GM10847 (cell line): ENCODE data around the gene PGA3.
"Not testable (repeated sequence)": the region's sequence is repeated elsewhere in the genome, so short reads cannot be mapped to it uniquely, and the experiment has no call there.

Experiments used
- POLR2A ChIP-seq: IDR thresholded peaks from 2 replicates; pipeline ENCODE4 v1.6.1; 2011; ENCODE audit not compliant: insufficient read length; ENCODE audit errors: extremely low read depth

The PGA3 gene

DNA sequence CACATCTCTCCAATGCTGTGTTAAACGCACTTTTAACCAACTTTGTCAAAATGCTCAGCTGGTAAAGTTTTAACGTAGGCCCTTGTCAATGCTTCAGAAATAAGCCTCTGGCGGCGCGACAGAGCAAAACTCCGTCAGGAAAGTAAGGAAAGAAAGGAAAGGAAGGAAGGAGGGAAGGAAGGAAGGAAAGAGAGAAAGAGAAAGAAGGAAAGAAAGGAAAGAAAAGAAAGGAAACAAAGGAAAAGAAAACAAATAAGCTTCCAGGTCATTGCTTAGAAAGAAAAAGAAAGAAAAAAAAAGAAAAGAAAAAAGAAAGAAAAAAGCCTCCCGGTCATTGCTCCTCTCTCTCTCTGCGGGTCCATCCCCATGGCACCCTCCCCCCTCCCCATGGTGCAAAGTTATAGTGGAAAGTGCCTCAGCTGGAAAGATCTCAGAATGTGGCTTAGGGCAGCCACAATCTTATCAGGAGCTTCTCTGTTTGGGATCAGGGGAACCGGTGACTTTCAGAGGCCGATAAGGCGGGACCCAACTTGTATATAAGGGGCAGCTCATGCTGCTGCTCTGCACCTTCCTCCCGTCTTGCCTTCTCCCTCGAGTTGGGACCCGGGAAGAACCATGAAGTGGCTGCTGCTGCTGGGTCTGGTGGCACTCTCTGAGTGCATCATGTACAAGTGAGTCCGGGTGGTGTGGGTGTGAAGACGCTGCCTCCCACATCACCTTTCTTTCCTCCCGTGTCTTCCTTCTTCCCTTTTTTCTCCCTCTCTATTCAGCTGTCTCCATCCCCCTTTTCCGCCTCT, at the start of gene PGA3:
Gene PGA3 (plus strand): TSS at position 566 of the 797 bp plus-strand sequence. CDS start 50 bp downstream, at position 616.
- TF ChIP-seq POLR2A: not testable (repeated sequence)

DNA sequence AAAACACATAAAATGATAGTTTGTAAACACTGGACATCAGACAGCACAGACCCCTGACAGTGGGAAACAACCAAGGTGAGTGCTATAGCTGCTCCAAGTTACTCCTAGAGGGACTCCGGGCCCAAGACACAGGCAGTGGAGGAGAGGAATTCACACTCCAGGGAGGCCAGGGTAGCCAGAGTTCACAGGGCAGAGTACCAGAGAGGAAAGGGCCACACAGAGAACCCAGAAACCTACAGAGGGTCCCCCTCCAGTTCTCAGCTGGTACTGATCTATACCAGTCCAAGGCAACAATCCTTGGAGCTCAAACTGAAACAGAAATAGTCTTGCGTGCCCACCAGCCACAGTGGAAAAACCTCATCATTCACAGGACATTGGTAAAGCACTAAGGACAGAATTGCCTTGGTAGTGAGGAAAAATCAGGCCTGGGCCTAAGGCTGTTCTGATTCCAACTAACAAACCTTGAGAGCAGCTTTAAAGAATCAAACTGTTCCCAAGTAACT, 49.7 kb upstream of the PGA3 start:
- no peak for TF ChIP-seq POLR2A

DNA sequence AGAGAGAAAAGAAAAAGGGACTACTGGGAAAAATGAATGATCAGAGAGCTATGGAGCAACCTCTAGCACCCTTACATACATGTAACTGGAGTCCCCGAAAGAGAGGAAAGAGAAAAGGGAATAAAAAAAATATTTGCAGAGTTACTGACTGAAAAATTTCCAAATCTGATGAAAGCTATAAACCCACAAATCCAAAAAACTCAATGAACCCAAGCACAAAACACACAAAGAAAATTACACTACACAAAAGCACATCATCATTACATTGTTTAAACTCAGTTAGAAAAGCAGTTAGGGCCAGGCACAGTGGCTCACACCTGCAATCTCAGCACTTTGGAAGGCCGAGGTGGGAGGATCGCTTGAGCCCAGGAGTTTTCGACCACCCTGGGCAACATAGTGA, 48.8 kb upstream of the PGA3 start:
- TF ChIP-seq POLR2A: no peak

DNA sequence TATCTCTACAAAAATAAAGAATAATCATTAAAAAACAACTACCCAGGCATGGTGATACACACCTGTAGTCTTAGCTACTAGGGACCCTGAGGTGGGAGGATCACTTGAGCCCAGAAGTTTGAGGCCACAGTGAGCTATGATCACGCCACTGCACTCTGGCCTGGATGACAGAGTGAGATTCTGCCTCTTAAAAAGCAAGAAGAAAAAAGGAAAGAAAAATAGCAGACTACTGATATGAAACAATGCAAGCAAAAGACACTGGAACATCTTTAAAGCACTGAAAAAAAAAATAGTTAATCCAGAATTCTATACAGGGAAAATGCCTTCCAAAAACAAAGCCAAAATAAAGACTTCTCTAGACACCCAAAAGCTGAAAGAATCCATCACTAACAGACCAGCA, 48.0 kb upstream of the PGA3 start:
- no peak for TF ChIP-seq POLR2A

DNA sequence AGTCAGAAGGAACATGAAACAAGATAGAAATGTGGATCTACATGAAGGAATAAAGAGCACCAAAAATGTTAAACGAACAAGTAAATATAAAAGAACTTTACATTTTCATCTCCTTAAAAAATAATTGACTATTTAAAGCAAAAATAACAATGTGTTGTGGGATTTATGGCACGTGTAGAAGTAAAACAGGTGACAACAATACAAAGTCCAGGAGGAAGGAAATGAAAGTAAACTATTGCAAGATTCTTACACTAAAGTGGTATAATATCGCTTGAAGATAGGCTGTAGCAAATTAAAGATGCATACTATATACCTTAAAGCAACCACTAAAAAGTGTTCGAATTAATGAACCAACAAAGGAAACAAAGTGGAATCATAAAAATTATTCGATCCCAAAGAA, 47.6 kb upstream of the PGA3 start:
- TF ChIP-seq POLR2A: no peak

DNA sequence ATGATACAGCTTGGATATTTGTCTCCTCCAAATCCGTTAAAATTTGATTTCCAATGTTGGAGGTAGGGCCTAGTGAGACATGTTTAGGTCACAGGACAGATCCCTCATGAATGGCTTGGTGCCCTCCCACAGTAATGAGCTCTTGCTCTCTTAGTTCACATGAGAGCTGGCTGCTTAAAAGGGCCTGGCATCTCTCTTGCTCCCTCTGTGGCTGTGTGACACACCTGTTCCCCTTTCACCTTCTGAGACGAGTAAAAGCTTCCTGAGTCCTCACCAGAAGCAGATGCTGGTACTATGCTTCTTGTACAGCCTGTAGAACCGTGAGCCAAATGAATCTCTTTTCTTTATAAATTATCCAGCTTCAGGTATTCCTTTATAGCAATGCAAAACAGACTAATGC, 45.6 kb upstream of the PGA3 start:
- TF ChIP-seq POLR2A: no peak

DNA sequence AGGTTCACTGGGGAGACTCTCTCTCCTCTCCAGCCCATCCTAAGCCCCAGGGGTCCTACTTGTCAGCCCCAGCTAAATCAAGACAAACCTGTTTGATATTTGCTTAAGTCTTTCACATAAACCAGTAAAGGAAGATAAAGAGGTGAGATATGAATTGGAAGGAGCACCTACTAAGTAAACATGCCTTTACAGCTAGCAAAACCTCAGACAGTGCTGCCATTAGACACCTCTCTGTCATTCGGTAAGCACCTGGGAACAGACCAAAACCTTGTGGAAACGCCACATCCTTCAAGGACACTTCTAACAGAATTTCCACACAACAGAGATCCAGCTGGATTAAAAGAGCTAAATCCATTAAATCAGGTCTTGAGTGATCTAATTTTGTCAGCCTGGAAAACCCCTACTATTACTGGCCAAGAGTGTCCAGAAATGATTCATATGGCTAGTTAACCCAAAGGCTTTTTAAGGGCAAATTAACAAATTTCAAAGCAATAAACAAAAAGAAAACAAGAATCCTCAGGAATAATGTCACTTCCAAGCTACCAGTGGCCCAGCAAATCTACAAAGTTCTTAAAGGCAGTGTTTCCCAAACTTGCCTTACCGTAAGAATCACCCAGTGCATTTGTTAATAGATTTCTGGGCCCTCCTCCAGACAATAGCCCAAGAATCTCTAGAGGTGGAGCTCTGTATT, 44.5 kb upstream of the PGA3 start:
- TF ChIP-seq POLR2A: no peak

DNA sequence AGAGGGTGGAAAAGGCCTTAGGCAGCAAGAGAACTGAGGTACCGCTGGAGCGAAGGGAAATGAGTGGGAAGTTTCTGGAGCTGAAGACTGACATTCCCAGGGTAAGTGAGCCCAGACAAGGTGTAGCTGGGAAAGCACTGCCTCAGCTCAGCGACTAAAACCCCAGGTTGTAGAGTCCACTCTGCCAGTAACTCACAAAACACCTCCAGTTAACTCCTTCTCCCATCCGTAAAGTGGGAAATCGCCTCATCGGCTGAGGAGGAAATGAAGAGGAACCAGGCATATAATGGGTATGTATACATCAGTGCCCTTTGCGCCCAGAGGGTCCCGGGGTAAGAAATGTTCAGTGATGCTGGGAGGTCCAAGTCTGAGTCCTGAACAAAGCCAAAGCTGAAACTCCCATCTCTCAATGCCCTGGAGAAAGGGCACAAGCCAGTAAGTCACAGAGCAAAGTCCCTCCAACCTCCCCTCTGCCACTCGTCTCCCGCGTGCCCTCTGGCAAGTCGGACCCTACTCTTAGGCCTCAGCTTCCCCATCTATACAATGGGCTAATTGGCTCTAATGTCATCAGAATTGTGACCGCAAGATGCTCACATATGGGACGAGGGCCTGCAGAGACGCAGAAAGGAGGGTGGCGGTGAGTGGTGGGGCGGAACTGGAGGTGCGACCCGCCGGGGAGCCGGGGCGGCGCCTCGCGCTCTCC, 42.7 kb upstream of the PGA3 start:
- TF ChIP-seq POLR2A: no peak

DNA sequence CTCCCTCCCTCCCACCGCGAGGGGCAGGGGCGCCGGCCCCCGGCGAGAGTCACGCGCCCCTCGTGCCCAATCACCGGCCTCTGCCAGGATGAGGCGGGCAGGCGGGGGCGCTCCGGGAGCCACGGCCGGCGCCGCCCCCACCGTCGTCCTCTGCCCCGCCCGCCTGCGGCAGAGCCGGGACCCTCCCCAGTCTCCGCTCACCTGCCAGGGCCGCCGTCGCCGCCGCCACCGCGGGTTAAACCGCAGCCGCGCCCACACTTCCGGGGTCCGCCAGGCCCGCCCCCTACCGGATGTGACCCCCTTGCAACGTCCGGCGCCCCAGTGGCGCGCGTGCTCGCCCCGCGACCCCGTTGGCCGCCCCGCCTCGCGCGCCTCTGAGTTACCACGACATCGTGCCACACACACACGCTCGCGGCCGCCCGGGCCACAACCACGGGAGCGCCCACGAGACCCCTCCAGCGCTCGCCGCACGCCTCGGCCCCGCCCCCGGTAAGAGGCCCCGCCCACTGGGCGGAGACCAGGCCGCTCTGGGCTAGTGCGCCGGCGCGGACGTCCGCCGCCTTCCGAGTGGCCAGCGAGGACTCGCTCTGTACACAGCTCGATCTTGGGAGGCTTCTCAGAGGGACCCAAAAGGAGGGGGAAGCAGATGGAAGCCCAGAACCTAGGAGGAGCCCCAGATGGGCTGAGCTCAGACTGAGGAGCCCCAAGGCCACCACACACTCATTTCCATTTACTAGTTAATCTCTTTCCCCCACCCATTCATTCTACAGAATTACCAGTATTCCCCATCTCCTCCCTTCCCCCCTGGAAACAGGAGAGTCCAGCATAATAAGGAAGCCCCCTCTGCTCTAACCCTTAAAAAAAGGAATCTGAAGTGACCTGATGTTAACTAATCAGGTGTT, 41.9 kb upstream of the PGA3 start, which contains the start of gene VPS37C:
Gene VPS37C (minus strand): TSS at position 237 of the 902 bp plus-strand sequence. CDS start 22,597 bp downstream, outside the sequence.
- TF ChIP-seq POLR2A: peak; percentile 85

DNA sequence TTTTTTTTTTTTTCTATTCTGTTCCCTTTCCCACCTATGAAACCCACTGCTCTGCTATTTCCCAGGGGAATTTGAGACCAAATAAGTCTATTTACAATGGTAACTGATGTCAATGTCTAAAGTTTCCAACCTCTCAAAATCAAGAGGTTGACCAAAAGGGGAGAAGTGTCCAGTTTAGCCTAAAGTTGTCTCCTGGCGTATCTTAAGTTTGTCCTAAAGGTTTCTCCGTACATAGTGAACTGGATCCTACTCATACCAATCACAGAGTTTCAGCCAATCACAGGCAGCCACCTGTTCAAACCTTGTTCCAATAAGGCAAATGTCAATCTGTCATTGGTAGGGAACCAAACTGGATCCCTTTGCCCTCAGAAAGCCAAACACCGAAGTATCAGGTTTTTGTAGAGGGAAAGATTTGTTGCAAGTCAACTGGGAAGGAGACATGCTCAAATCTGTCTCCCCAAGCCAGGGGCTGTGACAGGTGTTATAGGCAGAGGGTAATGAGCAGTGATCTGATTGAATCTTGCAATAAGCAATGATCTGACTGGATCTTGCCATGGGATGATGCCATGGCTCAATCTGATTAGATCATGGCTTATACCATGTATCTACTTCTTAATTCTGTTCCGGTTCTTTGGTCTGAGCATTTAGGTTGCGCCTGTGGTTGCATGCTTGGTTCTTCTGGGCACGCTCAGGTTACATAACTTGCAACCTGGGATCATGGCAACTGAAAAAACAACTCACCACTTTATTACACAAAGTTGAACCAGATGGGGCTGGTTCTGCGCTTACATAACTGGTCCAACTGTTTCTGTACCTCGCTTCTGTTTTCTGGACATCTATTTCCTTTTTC, 41.0 kb upstream of the PGA3 start:
- TF ChIP-seq POLR2A: no peak

DNA sequence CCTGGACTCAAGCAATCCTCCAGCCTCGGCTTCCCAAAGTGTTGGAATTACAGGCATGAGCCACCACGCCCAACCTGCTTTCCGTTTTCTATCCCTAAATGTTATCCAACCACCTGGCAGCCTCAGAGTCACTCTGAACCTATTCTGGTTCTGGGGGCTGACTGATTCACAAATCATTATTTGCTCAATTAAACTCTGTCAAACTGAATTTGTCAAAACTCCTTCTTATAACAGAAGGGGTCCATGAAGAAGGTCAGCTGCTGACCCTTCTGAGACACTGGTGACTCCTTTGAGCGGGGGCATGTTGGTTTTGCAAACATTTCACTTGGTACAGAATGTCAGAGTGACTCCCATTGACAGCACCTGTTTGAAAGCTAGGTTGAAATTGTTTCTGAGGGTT, 40.3 kb upstream of the PGA3 start:
- TF ChIP-seq POLR2A: no peak

DNA sequence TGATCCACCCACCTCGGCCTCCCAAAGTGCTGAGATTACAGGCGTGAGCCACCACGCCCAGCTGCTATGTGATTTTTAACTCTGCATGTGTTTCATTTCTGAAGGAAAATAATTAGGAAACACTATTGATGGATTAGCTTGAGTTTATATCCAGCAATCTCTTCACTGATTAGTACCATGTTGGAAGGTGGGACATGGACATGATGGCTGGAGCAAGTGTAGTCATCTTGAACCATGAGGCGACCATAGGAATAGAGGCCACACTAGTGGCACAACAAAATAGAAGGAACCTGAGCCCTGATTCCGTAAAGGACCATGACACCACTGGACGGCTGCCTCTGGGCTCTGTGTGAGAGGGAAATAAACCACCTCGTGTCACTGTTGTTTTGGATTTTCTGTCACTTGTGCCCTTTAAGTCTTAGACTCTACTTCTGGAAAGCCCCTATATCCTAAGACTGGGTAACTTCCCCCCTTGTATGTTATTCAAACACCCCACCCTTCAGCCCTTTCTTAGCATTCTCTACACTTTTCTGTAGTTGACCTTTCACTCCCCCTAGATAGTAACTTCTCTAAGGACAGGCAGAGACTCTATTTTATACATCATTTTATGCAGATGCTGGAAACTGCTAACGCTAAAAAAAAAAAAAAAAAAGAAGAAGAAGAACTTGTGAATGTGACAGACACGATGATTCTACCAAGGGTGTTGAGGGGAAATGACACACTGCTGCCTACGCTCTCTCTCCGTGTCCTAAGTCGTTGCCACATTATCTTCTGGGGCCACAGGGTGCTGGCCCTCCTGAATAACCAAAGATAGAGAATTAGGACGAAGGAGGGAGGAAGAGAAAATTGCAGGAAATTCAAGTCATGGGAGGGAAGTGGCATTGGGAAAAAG, 39.4 kb upstream of the PGA3 start:
- no peak for TF ChIP-seq POLR2A
